ENCODE results near the gene CDC26.
A peak's percentile ranks its signal among the peaks of the same experiment; 100 is the strongest.

Gene CDC26

GRCh38 chr9:113316030-113316429 is 40.7 kb upstream of the CDC26 start:
- peaks cover 21% of the 10 kb centered on the region for H3K27me3 Mint-ChIP-seq (ENCODE audit: low read depth, poor library complexity)
- no peaks in the 10 kb centered on the region for H3K36me3 Mint-ChIP-seq (ENCODE audit: low read depth)
- no peaks in the 10 kb centered on the region for H3K4me1 Mint-ChIP-seq
- H3K27ac Mint-ChIP-seq: peak overlapping the region; percentile 40
- no peak for DNase-seq
- TF ChIP-seq CTCF (IDR thresholded peaks at IDR 0.05): no peak
- no peak overlapping the region for H3K4me3 Mint-ChIP-seq
- no peaks in the 10 kb centered on the region for H3K9me3 Mint-ChIP-seq

DNA sequence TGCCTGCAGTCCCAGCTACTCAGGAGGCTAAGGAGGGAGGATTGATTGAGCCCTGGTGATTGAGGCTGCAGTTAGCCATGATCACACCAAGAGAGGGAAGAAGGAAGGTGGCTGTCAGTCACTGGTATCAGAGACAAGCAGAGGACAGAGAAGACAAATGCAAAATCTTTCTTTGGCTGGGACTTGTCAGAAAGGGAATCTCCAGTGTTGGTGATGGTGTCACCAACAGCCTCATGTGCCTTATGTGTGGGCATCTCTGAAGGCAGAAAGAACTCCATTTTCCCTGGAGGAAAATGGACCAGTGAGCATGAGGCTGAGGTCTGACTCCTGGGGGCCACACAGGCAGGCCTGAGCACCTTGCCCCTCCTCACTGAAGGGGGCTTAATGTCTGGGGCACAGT is 39.9 kb upstream of the CDC26 start:
- no peak for TF ChIP-seq CTCF (IDR thresholded peaks at IDR 0.05)
- H3K4me3 Mint-ChIP-seq: no peak overlapping the region
- no peak for DNase-seq
- H3K27ac Mint-ChIP-seq: no peak overlapping the region
- no peaks in the 10 kb centered on the region for H3K9me3 Mint-ChIP-seq
- no peaks in the 10 kb centered on the region for H3K4me1 Mint-ChIP-seq
- peaks cover 19% of the 10 kb centered on the region for H3K27me3 Mint-ChIP-seq (ENCODE audit: low read depth, poor library complexity)
- no peaks in the 10 kb centered on the region for H3K36me3 Mint-ChIP-seq (ENCODE audit: low read depth)

GRCh38 chr9:113313261-113313660 is 37.9 kb upstream of the CDC26 start:
- H3K27ac Mint-ChIP-seq: peak overlapping the region; percentile 58
- H3K9me3 Mint-ChIP-seq: no peaks in the 10 kb centered on the region
- TF ChIP-seq CTCF (IDR thresholded peaks at IDR 0.05): no peak
- peaks cover 11% of the 10 kb centered on the region for H3K27me3 Mint-ChIP-seq (ENCODE audit: low read depth, poor library complexity)
- H3K36me3 Mint-ChIP-seq (ENCODE audit: low read depth): no peaks in the 10 kb centered on the region
- H3K4me3 Mint-ChIP-seq: no peak overlapping the region
- H3K4me1 Mint-ChIP-seq: no peaks in the 10 kb centered on the region
- no peak for DNase-seq

DNA sequence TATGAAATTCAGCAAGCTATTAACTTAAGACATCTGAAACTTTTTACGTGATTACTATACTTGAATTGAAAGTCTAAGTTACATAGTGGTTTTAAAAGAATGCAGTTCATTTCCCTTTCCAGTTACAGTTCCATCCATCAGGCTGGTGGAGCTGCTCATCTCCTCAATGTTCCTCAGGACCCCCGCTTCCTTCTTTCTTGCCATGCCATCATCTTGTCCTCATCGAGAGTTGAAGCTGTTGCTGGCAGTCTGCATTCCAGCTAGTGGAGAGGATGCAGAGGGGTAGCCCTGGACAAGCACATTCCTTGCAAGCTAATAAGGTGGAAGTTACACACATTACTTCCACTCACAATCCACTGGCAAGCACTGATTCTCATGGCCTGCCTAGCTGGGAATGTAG is 36.6 kb upstream of the CDC26 start:
- peaks cover 6% of the 10 kb centered on the region for H3K27me3 Mint-ChIP-seq (ENCODE audit: low read depth, poor library complexity)
- TF ChIP-seq CTCF (IDR thresholded peaks at IDR 0.05): no peak
- H3K4me1 Mint-ChIP-seq: peaks cover 9% of the 10 kb centered on the region
- no peak overlapping the region for H3K4me3 Mint-ChIP-seq
- no peaks in the 10 kb centered on the region for H3K9me3 Mint-ChIP-seq
- DNase-seq: no peak
- H3K27ac Mint-ChIP-seq: no peak overlapping the region
- no peaks in the 10 kb centered on the region for H3K36me3 Mint-ChIP-seq (ENCODE audit: low read depth)

DNA sequence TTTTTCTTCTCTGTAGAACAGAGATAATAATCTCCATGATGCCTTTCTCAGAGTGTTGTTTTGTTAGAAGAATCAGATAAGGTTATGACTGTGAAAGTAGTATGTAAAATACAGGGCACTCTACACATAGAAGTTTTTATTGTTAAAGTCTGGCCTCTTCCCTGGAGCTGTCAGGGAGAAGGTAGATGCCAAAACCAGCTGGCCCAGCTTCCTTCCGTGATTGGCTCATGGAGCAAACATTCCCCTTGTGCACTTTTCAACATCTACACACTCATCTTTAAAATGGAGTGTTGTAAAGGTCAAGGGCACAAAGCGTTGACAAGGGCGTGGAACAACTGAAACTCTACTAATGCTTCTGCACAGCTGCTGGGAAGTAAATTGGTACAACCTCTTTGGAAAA is 35.2 kb upstream of the CDC26 start:
- H3K4me1 Mint-ChIP-seq: peaks cover 19% of the 10 kb centered on the region
- no peak overlapping the region for H3K27ac Mint-ChIP-seq
- DNase-seq: no peak
- H3K27me3 Mint-ChIP-seq (ENCODE audit: low read depth, poor library complexity): peaks cover 5% of the 10 kb centered on the region
- no peaks in the 10 kb centered on the region for H3K36me3 Mint-ChIP-seq (ENCODE audit: low read depth)
- no peak overlapping the region for H3K4me3 Mint-ChIP-seq
- no peak for TF ChIP-seq CTCF (IDR thresholded peaks at IDR 0.05)
- no peaks in the 10 kb centered on the region for H3K9me3 Mint-ChIP-seq

DNA sequence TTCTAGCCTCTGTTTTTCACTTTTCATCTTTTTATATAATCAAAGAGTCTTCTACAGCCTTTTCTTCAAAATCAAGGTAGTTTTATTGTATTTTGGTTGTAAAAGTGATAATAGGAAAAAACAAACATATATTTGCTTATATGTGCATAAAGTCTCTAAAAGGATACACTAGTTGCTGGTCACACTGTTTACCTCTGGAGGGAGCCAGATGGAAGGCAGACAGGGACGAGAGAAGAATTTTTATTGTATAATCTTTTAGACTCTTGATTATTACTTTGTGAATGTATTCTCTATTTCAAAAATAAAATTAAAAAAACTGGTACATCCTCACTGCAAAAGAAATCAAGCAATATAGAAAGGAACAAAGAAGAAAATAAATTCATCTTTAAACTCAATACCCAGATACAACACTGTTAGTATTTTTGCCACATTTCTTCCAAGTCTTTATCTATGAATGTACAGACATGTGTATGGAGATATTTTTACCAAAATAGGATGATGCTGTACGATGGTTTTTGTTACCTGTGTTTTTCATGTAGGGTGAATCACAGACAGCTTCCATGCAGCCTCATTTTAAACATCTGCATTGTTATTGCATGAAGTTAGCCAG is 33.9 kb upstream of the CDC26 start:
- Mint-ChIP-seq H3K27ac (no peak overlapping the region), H3K9me3 (no peaks in the 10 kb centered on the region), H3K36me3 (ENCODE audit: low read depth) (no peaks in the 10 kb centered on the region), H3K4me1 (peaks cover 30% of the 10 kb centered on the region), H3K27me3 (ENCODE audit: low read depth, poor library complexity) (peaks cover 6% of the 10 kb centered on the region), H3K4me3 (no peak overlapping the region)
- no peak for DNase-seq
- peak; percentile 60 for TF ChIP-seq CTCF (IDR thresholded peaks at IDR 0.05)
